Neuronal stem cell (in vitro differentiated cells): Measurements from ENCODE around the gene SPECC1L.

Experiments used
- DNase-seq: peaks from one replicate; pipeline ENCODE4 v3.0.0-alpha.2; 2013; ENCODE audit warnings: low spot score
- H2AFZ ChIP-seq: one replicate; pipeline ENCODE4 v1.6.1; 2013; ENCODE audit warnings: mild to moderate bottlenecking, low read length, inconsistent platforms
- H2AK5ac ChIP-seq: 2 replicates; pipeline ENCODE4 v1.6.1; 2013; ENCODE audit warnings: low read depth, mild to moderate bottlenecking, inconsistent platforms, low read length, moderate library complexity, mixed read lengths
- H2BK120ac ChIP-seq: 2 replicates; pipeline ENCODE4 v1.6.1; 2013; ENCODE audit warnings: low read depth, mild to moderate bottlenecking, inconsistent platforms, low read length, moderate library complexity, mixed read lengths
- H2BK12ac ChIP-seq: one replicate; pipeline ENCODE4 v1.6.1; 2013; ENCODE audit warnings: low read length, inconsistent platforms
- H2BK15ac ChIP-seq: 2 replicates; pipeline ENCODE4 v1.6.1; 2013; ENCODE audit warnings: mild to moderate bottlenecking, low read length, inconsistent platforms, mixed read lengths
- H2BK5ac ChIP-seq: one replicate; pipeline ENCODE4 v1.6.1; 2013; ENCODE audit warnings: inconsistent platforms, mild to moderate bottlenecking, low read length, moderate library complexity
- H3K14ac ChIP-seq: one replicate; pipeline ENCODE4 v1.6.1; 2013; ENCODE audit warnings: low read length, inconsistent platforms
- H3K18ac ChIP-seq: 2 replicates; pipeline ENCODE4 v1.6.1; 2013; ENCODE audit warnings: low read length, inconsistent platforms
- H3K23ac ChIP-seq: 2 replicates; pipeline ENCODE4 v1.6.1; 2013; ENCODE audit warnings: low read depth, mild to moderate bottlenecking, mixed read lengths, low read length, inconsistent platforms; ENCODE audit not compliant: poor library complexity
- H3K27ac ChIP-seq: replicated peaks from 3 replicates; pipeline ENCODE4 v1.5.1; 2013; ENCODE audit warnings: low read length, inconsistent platforms
- H3K27me3 ChIP-seq, 3 experiments: 2 replicates each; pipeline ENCODE4 v1.6.1; 2013; ENCODE audit warnings: low read length in 3 of 3, mild to moderate bottlenecking in 2 of 3, inconsistent platforms in 1 of 3, low read depth in 1 of 3, mixed read lengths in 1 of 3, moderate library complexity in 1 of 3; ENCODE audit not compliant: control insufficient read depth in 3 of 3, insufficient read depth in 3 of 3
- H3K36me3 ChIP-seq, 2 donors: replicated peaks in 1 of 2; 2 replicates each; pipeline ENCODE4 v1.6.1; 2013; ENCODE audit warnings: low read length in 2 of 2; ENCODE audit not compliant: control insufficient read depth in 2 of 2, insufficient read depth in 2 of 2
- H3K4ac ChIP-seq: 2 replicates; pipeline ENCODE4 v1.6.1; 2013; ENCODE audit warnings: inconsistent platforms, mild to moderate bottlenecking, low read length, moderate library complexity
- H3K4me1 ChIP-seq, 2 donors: 1 replicate in 1 of 2; 2 replicates in 1 of 2; pipeline ENCODE4 v1.6.1; 2013; ENCODE audit warnings: low read length in 2 of 2, low read depth in 1 of 2; ENCODE audit not compliant: control insufficient read depth in 2 of 2, insufficient read depth in 1 of 2
- H3K4me2 ChIP-seq: one replicate; pipeline ENCODE4 v1.6.1; 2013; ENCODE audit warnings: mild to moderate bottlenecking, low read length, inconsistent platforms; ENCODE audit not compliant: insufficient read depth, poor library complexity, severe bottlenecking
- H3K4me3 ChIP-seq, 2 donors: 2 replicates each; pipeline ENCODE4 v1.5.1; 2013; ENCODE audit warnings: low read length in 2 of 2, mild to moderate bottlenecking in 2 of 2, inconsistent platforms in 1 of 2, moderate library complexity in 1 of 2
- H3K79me1 ChIP-seq: one replicate; pipeline ENCODE4 v1.6.1; 2013; ENCODE audit warnings: low read depth, mild to moderate bottlenecking, inconsistent platforms, low read length, moderate library complexity
- H3K9ac ChIP-seq: one replicate; pipeline ENCODE4 v1.6.1; 2013; ENCODE audit warnings: mild to moderate bottlenecking, low read depth, low read length, inconsistent platforms; ENCODE audit not compliant: poor library complexity
- H3K9me3 ChIP-seq, 2 donors: replicated peaks in 1 of 2; 2 replicates each; pipeline versions ENCODE3 to v1.6.1; 2013; ENCODE audit warnings: low read length in 2 of 2, mild to moderate bottlenecking in 2 of 2, inconsistent platforms in 1 of 2, low read depth in 1 of 2, mixed read lengths in 1 of 2, moderate library complexity in 1 of 2; ENCODE audit not compliant: control insufficient read depth in 2 of 2, insufficient read depth in 1 of 2
- H4K8ac ChIP-seq: one replicate; pipeline ENCODE4 v1.6.1; 2013; ENCODE audit warnings: low read depth, mild to moderate bottlenecking, inconsistent platforms, low read length, moderate library complexity
- H4K91ac ChIP-seq: one replicate; pipeline ENCODE4 v1.6.1; 2013; ENCODE audit warnings: low read length, low read depth, mild to moderate bottlenecking, inconsistent platforms; ENCODE audit not compliant: poor library complexity
- WGBS, 2 donors: extraction: QIAGEN DNeasy Blood & Tissue Kit; methylation state at CpG; one replicate each; pipeline ENCODE4 v1.1.7; 2013; ENCODE audit warnings: missing lambda C conversion rate in 2 of 2, mixed read lengths in 1 of 2; ENCODE audit not compliant: insufficient read length in 2 of 2, insufficient replicate concordance in 1 of 2; ENCODE audit errors: extremely low coverage in 2 of 2; 5-methylcytosine and 5-hydroxymethylcytosine counted together

The SPECC1L gene

GRCh38 chr22:24417901-24418641 is 147.4 kb downstream of the SPECC1L start:
- H3K36me3 ChIP-seq = peaks cover 20 to 58% of the 10 kb centered on the region in 2 donors
- DNase-seq = no peak
- WGBS, 2 donors = no CpG with 5 or more reads among the region's 16 CpGs

GRCh38 chr22:24418786-24419474 is 148.3 kb downstream of the SPECC1L start:
- Histone ChIP-seq H2BK5ac (peak overlapping the region; percentile 55), H3K27me3 (peaks cover 0 to 6% (median 0%) of the 10 kb centered on the region in 3 experiments), H3K14ac (peak overlapping the region; percentile 3), H2BK120ac (no peak overlapping the region), H3K27ac (no peak overlapping the region), H3K4me3 (no peak overlapping the region), H4K8ac (no peak overlapping the region), H3K23ac (no peak overlapping the region), H2AK5ac (peak overlapping the region; percentile 90), H3K4ac (peak overlapping the region; percentile 24), H3K36me3 (peaks cover 20 to 50% of the 10 kb centered on the region in 2 donors), H3K4me2 (no peak overlapping the region), H2AFZ (no peak overlapping the region), H4K91ac (no peak overlapping the region), H2BK12ac (peak overlapping the region; percentile 47), H3K79me1 (peaks cover 2% of the 10 kb centered on the region), H3K9me3 (no peaks in the 10 kb centered on the region), H3K4me1 (peaks cover 12 to 21% of the 10 kb centered on the region in 2 donors), H3K9ac (peak overlapping the region; percentile 38), H3K18ac (peak overlapping the region; percentile 88), H2BK15ac (no peak overlapping the region)
- no peak for DNase-seq
- WGBS, 2 donors = no CpG with 5 or more reads among the region's 16 CpGs

More at GRCh38 chr22:24417901-24418641, 147.4 kb downstream of the SPECC1L start:
- peak overlapping the region; percentile 13 for H3K4ac ChIP-seq
- no peak overlapping the region for H3K27ac ChIP-seq
- H3K14ac ChIP-seq = peak overlapping the region; percentile 63
- H3K4me3 ChIP-seq = no peak overlapping the region
- H4K8ac ChIP-seq = no peak overlapping the region
- H2AFZ ChIP-seq = no peak overlapping the region
- H3K79me1 ChIP-seq = no peaks in the 10 kb centered on the region
- peak overlapping the region; percentile 84 for H3K18ac ChIP-seq
- no peak overlapping the region for H2BK120ac ChIP-seq
- peak overlapping the region; percentile 95 for H2BK12ac ChIP-seq
- peak overlapping the region; percentile 47 for H3K23ac ChIP-seq
- H2AK5ac ChIP-seq = peak overlapping the region; percentile 90
- no peak overlapping the region for H4K91ac ChIP-seq
- H3K9ac ChIP-seq = peak overlapping the region; percentile 56
- peak overlapping the region; percentile 55 for H2BK5ac ChIP-seq
- no peak overlapping the region for H3K4me2 ChIP-seq
- peaks cover 12 to 21% of the 10 kb centered on the region in 2 donors for H3K4me1 ChIP-seq
- no peak overlapping the region for H2BK15ac ChIP-seq
- H3K9me3 ChIP-seq = no peaks in the 10 kb centered on the region
- H3K27me3 ChIP-seq = peaks cover 0 to 3% (median 0%) of the 10 kb centered on the region in 3 experiments

- Histone ChIP-seq H3K4ac (peak overlapping the region; percentile 7), H3K79me1 (peaks cover 2% of the 10 kb centered on the region), H3K36me3 (peaks cover 16 to 45% of the 10 kb centered on the region in 2 donors), H3K4me2 (no peak overlapping the region), H3K4me3 (no peak overlapping the region), H3K14ac (peak overlapping the region; percentile 3), H2BK15ac (no peak overlapping the region), H3K18ac (peak overlapping the region; percentile 88), H2BK5ac (peak overlapping the region; percentile 43), H2AFZ (no peak overlapping the region), H3K4me1 (peaks cover 12 to 21% of the 10 kb centered on the region in 2 donors), H4K91ac (no peak overlapping the region), H3K9ac (peak overlapping the region; percentile 38), H2AK5ac (peak overlapping the region; percentile 84), H3K23ac (peak overlapping the region; percentile 21), H3K27me3 (peaks cover 4 to 11% (median 5%) of the 10 kb centered on the region in 3 experiments), H3K9me3 (no peaks in the 10 kb centered on the region), H3K27ac (no peak overlapping the region), H2BK12ac (peak overlapping the region; percentile 47), H2BK120ac (no peak overlapping the region), H4K8ac (no peak overlapping the region)
- no peak for DNase-seq
- WGBS, 2 donors = no CpG with 5 or more reads among the region's 7 CpGs
These were observed 148.8 kb downstream of the SPECC1L start for GRCh38 chr22:24419475-24419850.
